ENCODE data around the gene ZBTB7C.

Gene ZBTB7C

GRCh38 chr18:48057018-48057417 is 352.2 kb downstream of the ZBTB7C start:
- no peak overlapping the region for H3K4me3 ChIP-seq (ENCODE audit: insufficient read depth, low read length, poor library complexity, severe bottlenecking)
- no peaks in the 10 kb centered on the region for H3F3A ChIP-seq (ENCODE audit: insufficient read depth)
- H3K36me3 ChIP-seq (ENCODE audit: low read length): no peaks in the 10 kb centered on the region
- no peaks in the 10 kb centered on the region for H3K27me3 ChIP-seq (ENCODE audit: low read length)
- H3K9ac ChIP-seq (ENCODE audit: low read length): no peak overlapping the region
- no peak overlapping the region for H2AFZ ChIP-seq (ENCODE audit: low read depth, low read length, severe bottlenecking)
- no peak for TF ChIP-seq CTCF (IDR thresholded peaks at IDR 0.05; ENCODE audit: insufficient read depth, low read length, poor library complexity, severe bottlenecking)
- TF ChIP-seq EZH2phosphoT487 (conservative IDR thresholded peaks at IDR 0.05; ENCODE audit: low read length): no peak
- H3K9me3 ChIP-seq (ENCODE audit: insufficient read depth, low read length): no peaks in the 10 kb centered on the region
- H4K20me1 ChIP-seq (ENCODE audit: low read depth, low read length): no peaks in the 10 kb centered on the region
- H3K9me2 ChIP-seq (replicated peaks; ENCODE audit: insufficient read depth, low read length): no peaks in the 10 kb centered on the region
- H3K79me2 ChIP-seq (ENCODE audit: insufficient read depth, low read length): no peaks in the 10 kb centered on the region
- no peak overlapping the region for H3K27ac ChIP-seq (ENCODE audit: low read depth, low read length)
- H3K4me2 ChIP-seq (ENCODE audit: low read depth, low read length, poor library complexity, severe bottlenecking): no peak overlapping the region

- no peak overlapping the region for H2AFZ ChIP-seq (ENCODE audit: low read depth, low read length, severe bottlenecking)
- no peaks in the 10 kb centered on the region for H3K9me3 ChIP-seq (ENCODE audit: insufficient read depth, low read length)
- H3K27ac ChIP-seq (ENCODE audit: low read depth, low read length): no peak overlapping the region
- no peaks in the 10 kb centered on the region for H3F3A ChIP-seq (ENCODE audit: insufficient read depth)
- no peaks in the 10 kb centered on the region for H3K79me2 ChIP-seq (ENCODE audit: insufficient read depth, low read length)
- no peak overlapping the region for H3K4me2 ChIP-seq (ENCODE audit: low read depth, low read length, poor library complexity, severe bottlenecking)
- no peaks in the 10 kb centered on the region for H3K27me3 ChIP-seq (ENCODE audit: low read length)
- no peak overlapping the region for H3K9ac ChIP-seq (ENCODE audit: low read length)
- no peaks in the 10 kb centered on the region for H3K36me3 ChIP-seq (ENCODE audit: low read length)
- TF ChIP-seq EZH2phosphoT487 (conservative IDR thresholded peaks at IDR 0.05; ENCODE audit: low read length) (no peak), CTCF (IDR thresholded peaks at IDR 0.05; ENCODE audit: insufficient read depth, low read length, poor library complexity, severe bottlenecking) (no peak)
- no peak overlapping the region for H3K4me3 ChIP-seq (ENCODE audit: insufficient read depth, low read length, poor library complexity, severe bottlenecking)
- no peaks in the 10 kb centered on the region for H3K9me2 ChIP-seq (replicated peaks; ENCODE audit: insufficient read depth, low read length)
- H4K20me1 ChIP-seq (ENCODE audit: low read depth, low read length): no peaks in the 10 kb centered on the region
Observed at GRCh38 chr18:48055351-48055750, 353.8 kb downstream of the ZBTB7C start.

- Histone ChIP-seq H3K36me3 (ENCODE audit: low read length) (no peaks in the 10 kb centered on the region), H3K4me3 (ENCODE audit: insufficient read depth, low read length, poor library complexity, severe bottlenecking) (no peak overlapping the region), H2AFZ (ENCODE audit: low read depth, low read length, severe bottlenecking) (no peak overlapping the region), H3K27ac (ENCODE audit: low read depth, low read length) (no peak overlapping the region), H3F3A (ENCODE audit: insufficient read depth) (no peaks in the 10 kb centered on the region), H3K9me3 (ENCODE audit: insufficient read depth, low read length) (no peaks in the 10 kb centered on the region), H3K27me3 (ENCODE audit: low read length) (no peaks in the 10 kb centered on the region), H3K9me2 (replicated peaks; ENCODE audit: insufficient read depth, low read length) (no peaks in the 10 kb centered on the region), H3K9ac (ENCODE audit: low read length) (no peak overlapping the region), H3K79me2 (ENCODE audit: insufficient read depth, low read length) (no peaks in the 10 kb centered on the region), H4K20me1 (ENCODE audit: low read depth, low read length) (no peaks in the 10 kb centered on the region), H3K4me2 (ENCODE audit: low read depth, low read length, poor library complexity, severe bottlenecking) (no peak overlapping the region)
- TF ChIP-seq CTCF (IDR thresholded peaks at IDR 0.05; ENCODE audit: insufficient read depth, low read length, poor library complexity, severe bottlenecking): no peak
- no peak for TF ChIP-seq EZH2phosphoT487 (conservative IDR thresholded peaks at IDR 0.05; ENCODE audit: low read length)
Observed at GRCh38 chr18:48053881-48054816, 355.0 kb downstream of the ZBTB7C start.

All from SU-DHL-6 (cell line).